T-helper 17 cell (primary cell): ENCODE data around the gene SGTA. TPM values are rescaled to one million over a fixed set of nuclear protein-coding genes. Genes with fewer than 3 reads are reported as not detected.

Source experiments
- ATAC-seq: fragments of 150-1000 bp; cut with Tn5 transposase; 2 replicates; pipeline ENCODE4 v1.10.0; 2021; ENCODE audit warnings: mild to moderate bottlenecking, moderate library complexity
- DNase-seq, 3 donors: peaks; one replicate each; pipeline versions ENCODE4 v3.0.0 to v3.0.0-alpha.2; 2020 to 2021
- H3K9me3 ChIP-seq: one replicate; pipeline ENCODE4 v1.7.0; 2013; ENCODE audit warnings: low read length, mild to moderate bottlenecking; ENCODE audit not compliant: control insufficient read depth, poor library complexity, severe bottlenecking
- H3K27ac Mint-ChIP-seq: one replicate; pipeline ENCODE4 v1.8.0; 2022; ENCODE audit warnings: mild to moderate bottlenecking, moderate library complexity, mixed read lengths
- H3K27me3 Mint-ChIP-seq: one replicate; pipeline ENCODE4 v1.8.0; 2022; ENCODE audit warnings: mixed read lengths
- H3K36me3 Mint-ChIP-seq: one replicate; pipeline ENCODE4 v1.8.0; 2022; ENCODE audit warnings: low read depth, mixed read lengths
- H3K4me1 Mint-ChIP-seq: one replicate; pipeline ENCODE4 v1.8.0; 2022; ENCODE audit warnings: mild to moderate bottlenecking, mixed read lengths
- H3K4me3 Mint-ChIP-seq: one replicate; pipeline ENCODE4 v1.8.0; 2022; ENCODE audit warnings: mild to moderate bottlenecking, moderate library complexity, mixed read lengths
- total RNA-seq, 4 donors: library from RNA in 2 of 4; stranded (reverse) in 2 of 4; gene quantifications; one replicate each; pipeline ENCODE4 v1.2.3 and lab custom pipeline; 2022 to 2026

Gene SGTA
- total RNA-seq, 2 donors from 2014 or later: 29.2 to 31.9 TPM

GRCh38 chr19:2755811-2756210 is 27.3 kb downstream of the SGTA start:
- no peaks in the 10 kb centered on the region for H3K9me3 ChIP-seq
- Mint-ChIP-seq H3K27me3 (no peaks in the 10 kb centered on the region), H3K4me1 (no peaks in the 10 kb centered on the region), H3K4me3 (no peak overlapping the region), H3K27ac (peak overlapping the region; percentile 60), H3K36me3 (peaks cover 5% of the 10 kb centered on the region)
- no peak for DNase-seq
- no peak for ATAC-seq

GRCh38 chr19:2755448-2755705 is 27.7 kb downstream of the SGTA start:
- ATAC-seq (no peak), DNase-seq (no peak)
- peaks cover 5% of the 10 kb centered on the region for H3K36me3 Mint-ChIP-seq
- H3K4me1 Mint-ChIP-seq: no peaks in the 10 kb centered on the region
- no peaks in the 10 kb centered on the region for H3K9me3 ChIP-seq
- H3K4me3 Mint-ChIP-seq: no peak overlapping the region
- no peaks in the 10 kb centered on the region for H3K27me3 Mint-ChIP-seq
- peak overlapping the region; percentile 60 for H3K27ac Mint-ChIP-seq

GRCh38 chr19:2754659-2755447 is 28.2 kb downstream of the SGTA start:
- no peaks in the 10 kb centered on the region for H3K27me3 Mint-ChIP-seq
- no peak for DNase-seq
- no peaks in the 10 kb centered on the region for H3K9me3 ChIP-seq
- no peak for ATAC-seq
- peaks cover 5% of the 10 kb centered on the region for H3K36me3 Mint-ChIP-seq
- no peak overlapping the region for H3K4me3 Mint-ChIP-seq
- H3K4me1 Mint-ChIP-seq: no peaks in the 10 kb centered on the region
- no peak overlapping the region for H3K27ac Mint-ChIP-seq

GRCh38 chr19:2751438-2751830 is 31.6 kb downstream of the SGTA start:
- DNase-seq (no peak), ATAC-seq (no peak)
- Mint-ChIP-seq H3K27ac (no peak overlapping the region), H3K4me3 (no peak overlapping the region), H3K27me3 (no peaks in the 10 kb centered on the region), H3K4me1 (no peaks in the 10 kb centered on the region), H3K36me3 (no peaks in the 10 kb centered on the region)
- no peaks in the 10 kb centered on the region for H3K9me3 ChIP-seq

GRCh38 chr19:2750808-2751437 is 32.1 kb downstream of the SGTA start:
- Mint-ChIP-seq H3K4me1 (no peaks in the 10 kb centered on the region), H3K27me3 (no peaks in the 10 kb centered on the region)
- ATAC-seq: no peak

GRCh38 chr19:2747349-2747748 is 35.7 kb downstream of the SGTA start:
- peaks cover 11% of the 10 kb centered on the region for H3K27me3 Mint-ChIP-seq
- H3K27ac Mint-ChIP-seq: no peak overlapping the region
- DNase-seq: no peak

More at GRCh38 chr19:2750808-2751437, 32.1 kb downstream of the SGTA start:
- Mint-ChIP-seq H3K4me3 (no peak overlapping the region), H3K27ac (no peak overlapping the region), H3K36me3 (no peaks in the 10 kb centered on the region)
- DNase-seq: no peak
- no peaks in the 10 kb centered on the region for H3K9me3 ChIP-seq

GRCh38 chr19:2744113-2744512 is 39.0 kb downstream of the SGTA start:
- Mint-ChIP-seq H3K36me3 (peaks cover 3% of the 10 kb centered on the region), H3K27me3 (peaks cover 12% of the 10 kb centered on the region), H3K4me3 (no peak overlapping the region), H3K27ac (no peak overlapping the region), H3K4me1 (peaks cover 7% of the 10 kb centered on the region)
- H3K9me3 ChIP-seq: no peaks in the 10 kb centered on the region
- DNase-seq (no peak), ATAC-seq (no peak)

More at GRCh38 chr19:2747349-2747748, 35.7 kb downstream of the SGTA start:
- H3K4me3 Mint-ChIP-seq: no peak overlapping the region
- H3K9me3 ChIP-seq: no peaks in the 10 kb centered on the region
- no peak for ATAC-seq
- no peaks in the 10 kb centered on the region for H3K4me1 Mint-ChIP-seq
- H3K36me3 Mint-ChIP-seq: peaks cover 3% of the 10 kb centered on the region

- Mint-ChIP-seq H3K4me1 (peaks cover 13% of the 10 kb centered on the region), H3K27me3 (peaks cover 12% of the 10 kb centered on the region), H3K36me3 (peaks cover 3% of the 10 kb centered on the region), H3K4me3 (no peak overlapping the region), H3K27ac (no peak overlapping the region)
- ATAC-seq (no peak), DNase-seq (no peak)
- no peaks in the 10 kb centered on the region for H3K9me3 ChIP-seq
These were observed 40.0 kb downstream of the SGTA start for GRCh38 chr19:2743099-2743498.

GRCh38 chr19:2740314-2740656 is 42.8 kb downstream of the SGTA start:
- H3K9me3 ChIP-seq: no peaks in the 10 kb centered on the region
- H3K36me3 Mint-ChIP-seq: peaks cover 3% of the 10 kb centered on the region
- no peak for DNase-seq
- H3K27ac Mint-ChIP-seq: no peak overlapping the region
- peaks cover 16% of the 10 kb centered on the region for H3K4me1 Mint-ChIP-seq
- peak; percentile 0 for ATAC-seq
- peaks cover 12% of the 10 kb centered on the region for H3K27me3 Mint-ChIP-seq
- peak overlapping the region; percentile 88 for H3K4me3 Mint-ChIP-seq

- DNase-seq: peak; percentile 94 to 99 (median 96)
- H3K9me3 ChIP-seq: no peaks in the 10 kb centered on the region
- H3K27ac Mint-ChIP-seq: no peak within 1 kb of the TSS
- H3K4me3 Mint-ChIP-seq: peak within 1 kb of the TSS; percentile 88
- H3K27me3 Mint-ChIP-seq: peaks cover 12% of the 10 kb centered on the region
- peak; percentile 100 for ATAC-seq
- peaks cover 3% of the 10 kb centered on the region for H3K36me3 Mint-ChIP-seq
- H3K4me1 Mint-ChIP-seq: peaks cover 16% of the 10 kb centered on the region
These were observed 43.3 kb downstream of the SGTA start, which contains the start of gene SLC39A3 for GRCh38 chr19:2739602-2740313. Gene SLC39A3, minus strand, starts transcription at chr19:2740017. Its CDS starts 2,760 bp downstream, at chr19:2737257.

- H3K36me3 Mint-ChIP-seq: peaks cover 2% of the 10 kb centered on the region
- ATAC-seq (no peak), DNase-seq (no peak)
- no peak overlapping the region for H3K27ac Mint-ChIP-seq
- H3K27me3 Mint-ChIP-seq: no peaks in the 10 kb centered on the region
- no peaks in the 10 kb centered on the region for H3K9me3 ChIP-seq
- H3K4me1 Mint-ChIP-seq: peaks cover 16% of the 10 kb centered on the region
- H3K4me3 Mint-ChIP-seq: no peak overlapping the region
These were observed 46.4 kb downstream of the SGTA start for GRCh38 chr19:2736550-2737190.

- H3K36me3 Mint-ChIP-seq: peaks cover 2% of the 10 kb centered on the region
- H3K4me3 Mint-ChIP-seq: no peak overlapping the region
- H3K27ac Mint-ChIP-seq: no peak overlapping the region
- DNase-seq (no peak), ATAC-seq (no peak)
- no peaks in the 10 kb centered on the region for H3K27me3 Mint-ChIP-seq
- H3K4me1 Mint-ChIP-seq: peaks cover 16% of the 10 kb centered on the region
- H3K9me3 ChIP-seq: no peaks in the 10 kb centered on the region
These were observed 47.7 kb downstream of the SGTA start for GRCh38 chr19:2735374-2735773.

GRCh38 chr19:2734589-2735288 is 48.3 kb downstream of the SGTA start:
- Mint-ChIP-seq H3K27ac (no peak overlapping the region), H3K27me3 (no peaks in the 10 kb centered on the region), H3K36me3 (peaks cover 2% of the 10 kb centered on the region), H3K4me1 (peaks cover 13% of the 10 kb centered on the region), H3K4me3 (peak overlapping the region; percentile 37)
- H3K9me3 ChIP-seq: no peaks in the 10 kb centered on the region
- DNase-seq (no peak), ATAC-seq (no peak)
